GM23248 (cell line): ENCODE results near the gene NKX1-1.

Source experiments
- EZH2 ChIP-seq: fragments of 200-600 bp; sonication (generic); IDR thresholded peaks from 2 replicates; pipeline ENCODE4 v1.6.1; 2018; ENCODE audit warnings: antibody characterized with exemption, mild to moderate bottlenecking; ENCODE audit not compliant: insufficient read depth, poor library complexity, severe bottlenecking
- EZH2phosphoT487 ChIP-seq: fragments of 200-600 bp; sonication (generic); IDR thresholded peaks from 2 replicates; pipeline ENCODE4 v1.6.1; 2018; ENCODE audit warnings: antibody characterized with exemption, moderate library complexity, mild to moderate bottlenecking, low read depth; ENCODE audit not compliant: insufficient read depth

GRCh38 chr4:1418494-1419285 is 12.4 kb upstream of the NKX1-1 start:
- TF ChIP-seq EZH2 = no peak
- no peak for TF ChIP-seq EZH2phosphoT487
